Measurements from ENCODE around the gene FHL5. TPM values are rescaled to one million over a fixed set of nuclear protein-coding genes. Genes with fewer than 3 reads are reported as not detected.
"Not testable (repeated sequence)": the region's sequence is repeated elsewhere in the genome, so short reads cannot be mapped to it uniquely, and the experiment has no call there.

Gene FHL5
- total RNA-seq, 3 donors from 2014 or later (not counting 1 experiment from before 2014, with no cell fraction given), result not detected

DNA sequence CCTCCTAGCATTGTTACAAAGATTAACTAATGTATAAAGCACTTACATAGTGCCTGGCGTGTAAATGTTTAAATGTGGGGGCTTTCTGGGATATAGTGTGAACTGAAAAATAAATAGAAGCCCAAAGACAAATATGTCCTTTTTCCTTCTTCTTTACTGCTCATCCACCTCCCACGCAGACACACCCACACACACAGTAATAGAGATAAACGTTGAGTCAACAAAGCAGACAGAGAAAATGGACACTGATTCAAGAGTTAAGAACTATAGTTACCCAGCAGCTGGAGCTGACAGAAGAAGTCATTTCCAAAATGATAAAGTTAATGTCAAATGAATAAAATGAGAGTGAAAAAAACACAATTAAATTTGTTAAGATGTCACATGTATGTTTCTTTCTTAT is 68.3 kb downstream of the FHL5 start:
- H3K27me3 Mint-ChIP-seq (ENCODE audit: low read depth in 2 of 2), result peaks cover 0 to 6% of the 10 kb centered on the region in 2 donors
- intact Hi-C loops (cut with micrococcal nuclease), result no loop called here
- no peaks in the 10 kb centered on the region for H3K4me1 Mint-ChIP-seq
- Histone ChIP-seq H3K4me3 (ENCODE audit: low read length) (no peak overlapping the region), H3K27ac (ENCODE audit: low read length) (no peak overlapping the region), H3K9me3 (ENCODE audit: control insufficient read depth, insufficient read depth, low read length) (no peaks in the 10 kb centered on the region), H3K27me3 (ENCODE audit: control insufficient read depth, insufficient read depth, low read length) (no peaks in the 10 kb centered on the region), H3K36me3 (ENCODE audit: control insufficient read depth, insufficient read depth, low read length) (no peaks in the 10 kb centered on the region), H3K4me1 (ENCODE audit: control insufficient read depth, insufficient read depth, low read length) (no peaks in the 10 kb centered on the region)
- no peaks in the 10 kb centered on the region for H3K9me3 Mint-ChIP-seq
- H3K27ac Mint-ChIP-seq, result no peak overlapping the region
- DNase-seq (no peak), ATAC-seq (no peak)
- H3K4me3 Mint-ChIP-seq, result no peak overlapping the region
- no peaks in the 10 kb centered on the region for H3K36me3 Mint-ChIP-seq
- TF ChIP-seq, protein P1, sequence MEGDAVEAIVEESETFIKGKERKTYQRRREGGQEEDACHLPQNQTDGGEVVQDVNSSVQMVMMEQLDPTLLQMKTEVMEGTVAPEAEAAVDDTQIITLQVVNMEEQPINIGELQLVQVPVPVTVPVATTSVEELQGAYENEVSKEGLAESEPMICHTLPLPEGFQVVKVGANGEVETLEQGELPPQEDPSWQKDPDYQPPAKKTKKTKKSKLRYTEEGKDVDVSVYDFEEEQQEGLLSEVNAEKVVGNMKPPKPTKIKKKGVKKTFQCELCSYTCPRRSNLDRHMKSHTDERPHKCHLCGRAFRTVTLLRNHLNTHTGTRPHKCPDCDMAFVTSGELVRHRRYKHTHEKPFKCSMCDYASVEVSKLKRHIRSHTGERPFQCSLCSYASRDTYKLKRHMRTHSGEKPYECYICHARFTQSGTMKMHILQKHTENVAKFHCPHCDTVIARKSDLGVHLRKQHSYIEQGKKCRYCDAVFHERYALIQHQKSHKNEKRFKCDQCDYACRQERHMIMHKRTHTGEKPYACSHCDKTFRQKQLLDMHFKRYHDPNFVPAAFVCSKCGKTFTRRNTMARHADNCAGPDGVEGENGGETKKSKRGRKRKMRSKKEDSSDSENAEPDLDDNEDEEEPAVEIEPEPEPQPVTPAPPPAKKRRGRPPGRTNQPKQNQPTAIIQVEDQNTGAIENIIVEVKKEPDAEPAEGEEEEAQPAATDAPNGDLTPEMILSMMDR (IDR thresholded peaks at IDR 0.05), result no peak
- WGBS (ENCODE audit: insufficient coverage), result no CpG with 5 or more reads among the region's 3 CpGs

DNA sequence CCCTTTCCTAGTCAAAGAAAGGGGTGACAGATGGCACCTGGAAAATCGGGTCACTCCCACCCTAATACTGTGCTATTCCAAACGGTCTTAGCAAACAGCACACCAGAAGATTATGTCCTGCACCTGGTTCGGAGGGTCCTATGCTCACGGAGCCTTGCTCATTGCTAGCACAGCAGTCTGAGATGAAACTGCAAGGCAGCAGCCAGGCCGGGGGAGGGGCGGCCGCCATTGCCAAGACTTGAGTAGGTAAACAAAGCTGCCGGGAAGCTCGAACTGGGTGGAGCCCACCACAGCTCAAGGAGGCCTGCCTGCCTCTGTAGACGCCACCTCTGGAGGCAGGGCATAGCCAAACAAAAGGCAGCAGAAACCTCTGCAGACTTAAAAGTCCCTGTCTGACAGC is 75.1 kb downstream of the FHL5 start:
- H3K4me3 ChIP-seq (ENCODE audit: low read length); H3K27me3 ChIP-seq (ENCODE audit: control insufficient read depth, insufficient read depth, low read length); H3K4me3 Mint-ChIP-seq; H3K4me1 ChIP-seq (ENCODE audit: control insufficient read depth, insufficient read depth, low read length); H3K9me3 Mint-ChIP-seq; intact Hi-C loops (cut with micrococcal nuclease); ATAC-seq; H3K27ac Mint-ChIP-seq; H3K27me3 Mint-ChIP-seq (ENCODE audit: low read depth in 2 of 2); H3K27ac ChIP-seq (ENCODE audit: low read length); H3K9me3 ChIP-seq (ENCODE audit: control insufficient read depth, insufficient read depth, low read length); H3K4me1 Mint-ChIP-seq; H3K36me3 ChIP-seq (ENCODE audit: control insufficient read depth, insufficient read depth, low read length); DNase-seq; H3K36me3 Mint-ChIP-seq: not testable (repeated sequence)
- WGBS (ENCODE audit: insufficient coverage), result 85% methylated on average over 10 of the region's 10 CpGs

DNA sequence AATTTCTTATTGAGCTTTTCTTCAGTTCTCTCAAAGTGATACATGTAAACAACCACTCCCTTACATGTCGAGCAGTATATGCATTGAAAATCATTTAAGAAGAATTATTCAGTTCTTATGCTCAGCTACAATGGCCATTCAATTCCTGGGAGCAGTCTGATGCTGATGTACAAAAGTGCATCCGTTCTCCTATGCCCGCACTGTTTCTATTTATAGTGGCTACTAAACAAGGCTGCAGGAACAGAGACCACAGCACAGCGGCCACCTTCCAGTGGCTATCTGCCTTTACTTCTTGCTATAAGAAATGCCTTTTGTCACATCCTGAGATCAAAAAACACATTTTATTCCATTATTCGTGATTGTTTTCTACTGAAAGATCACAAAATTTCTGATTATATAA is 82.2 kb downstream of the FHL5 start:
- H3K27ac ChIP-seq (ENCODE audit: low read length), result no peak overlapping the region
- H3K36me3 Mint-ChIP-seq, result no peaks in the 10 kb centered on the region
- H3K9me3 Mint-ChIP-seq, result peaks cover 0 to 3% of the 10 kb centered on the region in 2 donors
- no peaks in the 10 kb centered on the region for H3K4me1 Mint-ChIP-seq
- H3K4me3 Mint-ChIP-seq, result no peak overlapping the region
- no peaks in the 10 kb centered on the region for H3K9me3 ChIP-seq (ENCODE audit: control insufficient read depth, insufficient read depth, low read length)
- no peaks in the 10 kb centered on the region for H3K4me1 ChIP-seq (ENCODE audit: control insufficient read depth, insufficient read depth, low read length)
- intact Hi-C loops (cut with micrococcal nuclease), result no loop called here
- ATAC-seq (no peak), DNase-seq (no peak)
- H3K36me3 ChIP-seq (ENCODE audit: control insufficient read depth, insufficient read depth, low read length), result no peaks in the 10 kb centered on the region
- TF ChIP-seq, protein P1 (IDR thresholded peaks at IDR 0.05), result no peak
- 74% methylated on average over 5 of the region's 5 CpGs for WGBS (ENCODE audit: insufficient coverage)
- H3K27ac Mint-ChIP-seq, result no peak overlapping the region
- H3K4me3 ChIP-seq (ENCODE audit: low read length), result no peak overlapping the region
- H3K27me3 ChIP-seq (ENCODE audit: control insufficient read depth, insufficient read depth, low read length), result no peaks in the 10 kb centered on the region
- H3K27me3 Mint-ChIP-seq (ENCODE audit: low read depth in 2 of 2), result no peaks in the 10 kb centered on the region

DNA sequence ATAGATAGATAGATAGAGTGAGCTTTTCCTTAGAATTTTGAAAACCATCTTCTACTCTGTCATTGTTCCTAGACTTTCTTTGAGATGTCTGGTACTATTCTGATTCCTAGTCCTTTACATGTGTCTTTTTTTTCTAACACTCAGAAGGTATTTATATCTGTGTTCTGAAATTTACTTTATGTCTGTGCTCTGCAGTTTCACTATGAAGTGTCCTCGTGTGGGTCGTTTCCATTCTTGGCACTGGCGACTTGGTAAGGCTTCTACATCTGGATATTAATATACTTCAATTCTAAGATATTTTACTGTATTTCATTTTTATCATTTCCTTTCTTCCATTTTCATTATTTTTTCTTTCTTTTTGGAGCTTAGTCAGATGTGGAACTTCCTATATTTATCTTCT is 87.0 kb downstream of the FHL5 start:
- DNase-seq, result no peak
- Histone ChIP-seq H3K9me3 (ENCODE audit: control insufficient read depth, insufficient read depth, low read length) (no peaks in the 10 kb centered on the region), H3K4me3 (ENCODE audit: low read length) (no peak overlapping the region), H3K27ac (ENCODE audit: low read length) (no peak overlapping the region), H3K36me3 (ENCODE audit: control insufficient read depth, insufficient read depth, low read length) (no peaks in the 10 kb centered on the region), H3K27me3 (ENCODE audit: control insufficient read depth, insufficient read depth, low read length) (no peaks in the 10 kb centered on the region), H3K4me1 (ENCODE audit: control insufficient read depth, insufficient read depth, low read length) (no peaks in the 10 kb centered on the region)
- Mint-ChIP-seq H3K27ac (no peak overlapping the region), H3K27me3 (ENCODE audit: low read depth in 2 of 2) (no peaks in the 10 kb centered on the region), H3K36me3 (no peaks in the 10 kb centered on the region), H3K9me3 (peaks cover 0 to 2% of the 10 kb centered on the region in 2 donors), H3K4me3 (no peak overlapping the region), H3K4me1 (no peaks in the 10 kb centered on the region)
- intact Hi-C loops (cut with micrococcal nuclease), result no loop called here
- WGBS (ENCODE audit: insufficient coverage), result no CpG with 5 or more reads among the region's 3 CpGs
- no peak for ATAC-seq
- TF ChIP-seq, protein P1 (IDR thresholded peaks at IDR 0.05), result no peak

All from natural killer cell (primary cell).